Stimulated activated CD8-positive, alpha-beta memory T cell treated with anti-CD3 and anti-CD28 coated beads, Interleukin-15, amount 100 ng/mL, for 24 hours (primary cell): Measurements from ENCODE around the gene GYPC.

Experiments
- DNase-seq: peaks from one replicate; pipeline ENCODE4 v3.0.0-alpha.2; 2020; ENCODE audit warnings: low read depth

The GYPC gene

GRCh38 chr2:126650994-126651393 is 5.0 kb upstream of the GYPC start:
- no peak for DNase-seq

- DNase-seq, result no peak
Measured at GRCh38 chr2:126652323-126652891, 3.6 kb upstream of the GYPC start.

GRCh38 chr2:126653109-126653508 is 2.8 kb upstream of the GYPC start:
- no peak for DNase-seq

GRCh38 chr2:126653761-126654160 is 2.2 kb upstream of the GYPC start:
- DNase-seq, result no peak

GRCh38 chr2:126655051-126655450 is 907 bp upstream of the GYPC start:
- no peak for DNase-seq

GRCh38 chr2:126656431-126657147 is 631 bp downstream of the GYPC start:
- DNase-seq, result no peak

GRCh38 chr2:126657148-126657635 is 1.2 kb downstream of the GYPC start:
- DNase-seq, result no peak

GRCh38 chr2:126657636-126658318 is 1.8 kb downstream of the GYPC start:
- DNase-seq, result no peak

GRCh38 chr2:126658319-126658904 is 2.5 kb downstream of the GYPC start:
- no peak for DNase-seq

- no peak for DNase-seq
Measured at GRCh38 chr2:126658905-126659561, 3.1 kb downstream of the GYPC start.

- DNase-seq, result no peak
Measured at GRCh38 chr2:126659562-126660467, 3.9 kb downstream of the GYPC start.

- DNase-seq, result no peak
Measured at GRCh38 chr2:126660971-126661370, 5.0 kb downstream of the GYPC start.

GRCh38 chr2:126661702-126662500 is 5.9 kb downstream of the GYPC start:
- DNase-seq, result no peak

- DNase-seq, result no peak
Measured at GRCh38 chr2:126662621-126663020, 6.7 kb downstream of the GYPC start.

- DNase-seq, result no peak
Measured at GRCh38 chr2:126663184-126663963, 7.4 kb downstream of the GYPC start.

- DNase-seq, result no peak
Measured at GRCh38 chr2:126664234-126664633, 8.3 kb downstream of the GYPC start.

GRCh38 chr2:126664639-126665038 is 8.7 kb downstream of the GYPC start:
- DNase-seq, result no peak

- DNase-seq, result no peak
Measured at GRCh38 chr2:126665483-126665882, 9.5 kb downstream of the GYPC start.

- no peak for DNase-seq
Measured at GRCh38 chr2:126668254-126668653, 12.3 kb downstream of the GYPC start.

GRCh38 chr2:126669772-126670171 is 13.8 kb downstream of the GYPC start:
- DNase-seq, result no peak
